Measurements from ENCODE around the gene TDRKH.

TDRKH gene

GRCh38 chr1:151822404-151822803 is 32.1 kb upstream of the TDRKH start:
- no peak for FAIRE-seq

- no peak for FAIRE-seq
Measured at GRCh38 chr1:151820940-151821339, 30.6 kb upstream of the TDRKH start.

- no peak for FAIRE-seq
Measured at GRCh38 chr1:151819976-151820623, 29.8 kb upstream of the TDRKH start.

DNA sequence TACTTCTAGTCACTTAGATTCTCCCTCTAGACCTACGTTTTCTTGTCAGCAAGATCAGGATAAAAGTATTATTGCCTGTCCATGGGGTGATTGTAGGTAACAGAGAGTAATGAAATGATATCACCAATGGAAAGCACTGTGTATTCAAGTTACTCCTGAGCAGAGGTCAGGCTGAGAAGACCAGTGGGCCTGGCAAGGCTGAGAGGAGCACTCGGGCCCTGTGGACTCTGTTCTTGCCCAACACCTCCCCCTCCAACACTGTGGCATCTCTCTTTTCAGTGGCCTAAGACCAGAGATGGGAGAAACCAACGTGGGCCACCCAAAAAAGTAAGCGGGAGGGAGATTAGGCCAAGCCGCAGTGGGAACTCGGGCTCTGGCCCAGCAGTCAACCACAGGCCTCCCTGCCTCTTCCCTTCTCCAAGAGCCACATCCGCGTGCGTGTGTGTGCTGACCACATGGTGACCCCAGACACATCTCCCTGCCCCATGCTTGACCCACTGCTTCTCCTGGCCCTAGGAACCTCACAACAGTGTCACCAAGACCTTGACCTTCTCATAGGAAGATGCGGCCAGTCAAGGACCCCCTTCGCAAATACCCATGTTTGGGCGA is 29.0 kb upstream of the TDRKH start:
- no peak for FAIRE-seq

GRCh38 chr1:151817353-151817730 is 27.0 kb upstream of the TDRKH start:
- no peak for FAIRE-seq

GRCh38 chr1:151816548-151817352 is 26.4 kb upstream of the TDRKH start:
- FAIRE-seq = no peak

DNA sequence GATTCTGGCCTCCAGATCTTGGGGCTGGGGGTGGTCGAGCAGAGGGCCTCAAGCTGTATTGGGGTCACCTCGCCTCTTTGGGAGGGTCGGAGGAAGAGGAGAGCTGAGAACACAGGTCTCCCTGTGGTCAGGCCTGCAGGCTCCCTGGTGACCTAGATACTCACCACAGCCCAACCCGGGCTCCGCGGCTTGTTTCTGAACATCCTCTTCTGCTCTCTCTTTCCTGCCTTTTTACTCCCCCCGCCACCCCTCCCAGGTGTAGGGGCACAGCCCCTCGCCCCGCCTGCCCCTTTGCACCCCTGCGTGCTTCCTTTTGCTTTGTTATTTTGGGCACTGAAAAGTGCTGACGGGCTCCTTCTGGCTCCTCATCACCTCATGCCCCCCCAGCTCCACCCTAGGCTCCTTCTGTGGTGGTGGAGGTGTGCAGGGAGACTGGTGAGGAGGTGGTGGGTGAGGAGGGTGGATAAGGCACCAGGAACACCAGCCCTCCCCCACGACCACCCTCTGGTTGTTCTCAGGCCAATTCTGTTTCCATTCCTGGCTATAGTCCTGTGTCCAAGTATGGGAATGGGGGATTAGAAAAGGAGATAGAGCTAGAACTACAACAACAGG is 25.5 kb upstream of the TDRKH start:
- FAIRE-seq = no peak

DNA sequence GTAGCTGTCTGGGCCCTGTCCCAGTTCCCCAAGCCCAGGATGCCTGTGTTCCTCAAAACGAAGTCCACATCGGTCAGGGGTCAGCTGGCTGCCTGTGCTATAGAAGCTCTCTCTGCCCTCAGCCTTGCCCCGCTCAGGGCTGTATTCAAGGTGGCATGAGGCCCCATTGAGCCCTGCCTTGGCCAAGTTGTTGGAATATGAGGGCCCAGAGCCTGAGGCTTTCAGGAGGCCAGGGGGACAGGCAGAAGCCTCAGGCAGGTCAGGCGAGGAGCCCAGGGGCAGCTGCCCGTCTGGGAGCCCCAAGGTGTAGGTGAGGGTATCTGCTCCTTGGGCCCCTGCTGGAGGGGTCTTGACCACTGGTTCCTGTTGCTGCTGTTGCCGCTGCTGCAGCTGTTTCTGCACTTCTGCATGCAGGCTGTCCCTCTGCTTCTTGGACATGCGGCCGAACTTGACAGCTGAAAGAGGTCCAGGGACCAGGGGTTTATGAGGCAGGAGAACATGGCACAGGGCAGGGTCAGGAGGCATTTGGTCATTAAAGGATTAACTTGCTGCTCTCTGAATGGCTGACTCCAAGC is 24.8 kb upstream of the TDRKH start:
- FAIRE-seq = no peak

DNA sequence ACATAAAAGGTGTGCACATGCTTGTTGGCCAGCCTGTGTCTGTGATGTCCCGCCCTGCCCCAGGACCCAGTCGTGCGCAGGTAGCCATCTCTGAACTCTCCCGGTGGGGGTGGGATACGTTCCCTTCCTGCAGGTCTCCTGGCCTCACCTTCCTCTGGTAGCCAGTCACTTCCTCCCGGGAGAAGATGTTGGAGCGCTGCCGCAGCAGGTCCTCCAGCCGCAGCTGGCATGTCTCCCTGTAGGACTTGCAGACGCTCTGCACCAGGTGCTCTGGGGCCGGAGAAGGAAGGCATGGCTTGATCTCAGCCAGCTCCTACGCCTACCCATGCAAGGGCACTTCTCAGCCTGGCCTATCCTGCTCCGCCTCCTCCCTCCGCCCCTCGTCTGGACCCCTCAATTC is 24.1 kb upstream of the TDRKH start:
- FAIRE-seq = no peak

GRCh38 chr1:151813271-151813977 is 23.1 kb upstream of the TDRKH start:
- FAIRE-seq = no peak

GRCh38 chr1:151811181-151811580 is 20.9 kb upstream of the TDRKH start:
- FAIRE-seq = no peak

DNA sequence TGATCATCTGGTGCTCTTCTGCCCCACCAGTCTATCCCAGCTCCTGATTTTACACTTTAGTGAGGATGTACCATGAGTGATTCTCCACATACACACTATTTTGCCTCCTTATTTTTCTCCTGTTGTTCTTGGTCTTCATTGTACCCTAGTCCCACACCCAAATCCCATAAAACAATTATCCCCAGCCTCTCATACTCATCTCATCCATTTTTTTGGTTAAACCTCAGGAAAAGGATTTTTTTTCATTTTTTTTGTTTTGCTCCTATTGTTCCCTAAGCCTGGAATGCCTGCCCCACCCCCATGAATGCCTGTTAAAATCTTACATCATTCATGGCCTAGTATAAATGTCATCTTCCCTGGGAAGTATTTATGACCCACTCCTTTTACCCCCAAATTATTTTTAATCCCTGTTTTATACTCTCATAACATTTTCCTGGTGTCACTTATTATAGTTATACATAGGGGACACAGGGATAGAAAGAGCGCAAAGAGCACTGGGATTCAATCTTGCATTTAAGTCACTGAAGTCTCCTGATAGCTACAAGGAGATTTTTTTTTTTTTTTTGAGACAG is 19.8 kb upstream of the TDRKH start:
- no peak for FAIRE-seq

- no peak for FAIRE-seq
Measured at GRCh38 chr1:151809290-151809984, 19.1 kb upstream of the TDRKH start.

DNA sequence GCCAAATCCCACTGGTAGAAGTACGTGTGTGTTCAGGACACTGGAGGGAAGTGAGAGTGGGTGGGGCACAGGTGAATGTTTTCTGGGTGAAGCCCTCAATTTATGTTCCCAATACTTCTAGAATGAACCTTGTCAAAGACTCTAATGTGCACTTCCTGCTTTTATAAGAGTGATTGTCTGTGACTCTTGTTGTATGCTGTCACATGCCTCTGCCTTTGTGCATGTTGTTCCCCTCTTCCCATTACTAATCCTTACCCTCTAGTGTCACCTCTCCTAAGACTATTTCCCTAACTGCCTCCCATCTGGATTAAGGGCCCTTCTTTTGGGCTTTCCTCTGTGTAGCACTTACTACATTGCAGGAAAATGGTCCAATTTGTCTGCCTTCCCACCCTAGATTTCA is 17.5 kb upstream of the TDRKH start:
- FAIRE-seq = no peak

DNA sequence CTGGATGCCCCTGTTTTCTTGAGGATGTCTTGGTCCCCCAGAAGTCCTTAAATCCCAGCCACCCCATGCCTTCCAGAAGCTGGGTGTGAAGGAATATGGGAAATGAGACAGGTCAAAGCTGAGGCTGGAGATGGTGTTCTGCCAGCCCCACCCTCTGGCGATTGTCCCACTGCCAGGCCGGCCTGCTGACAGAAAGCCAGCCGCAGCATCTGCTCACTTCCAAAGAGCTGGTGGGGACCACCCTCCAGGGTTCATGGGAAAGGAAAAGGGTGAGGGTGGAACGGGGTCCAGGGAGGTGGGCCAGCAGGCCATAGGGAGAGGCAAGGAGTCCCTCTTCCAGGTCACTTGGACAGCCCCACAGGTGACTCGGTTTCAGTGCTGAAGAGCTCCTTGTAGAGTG is 16.8 kb upstream of the TDRKH start:
- FAIRE-seq = no peak

- no peak for FAIRE-seq
Measured at GRCh38 chr1:151806170-151806569, 15.9 kb upstream of the TDRKH start.

- no peak for FAIRE-seq
Measured at GRCh38 chr1:151805066-151805820, 14.9 kb upstream of the TDRKH start, which contains the start of gene LINGO4. LINGO4 (minus strand) TSS chr1:151805419; CDS start chr1:151802704, 2,715 bp downstream.

- no peak for FAIRE-seq
Measured at GRCh38 chr1:151803915-151804314, 13.6 kb upstream of the TDRKH start.

- FAIRE-seq = no peak
Measured at GRCh38 chr1:151803164-151803563, 12.9 kb upstream of the TDRKH start.

DNA sequence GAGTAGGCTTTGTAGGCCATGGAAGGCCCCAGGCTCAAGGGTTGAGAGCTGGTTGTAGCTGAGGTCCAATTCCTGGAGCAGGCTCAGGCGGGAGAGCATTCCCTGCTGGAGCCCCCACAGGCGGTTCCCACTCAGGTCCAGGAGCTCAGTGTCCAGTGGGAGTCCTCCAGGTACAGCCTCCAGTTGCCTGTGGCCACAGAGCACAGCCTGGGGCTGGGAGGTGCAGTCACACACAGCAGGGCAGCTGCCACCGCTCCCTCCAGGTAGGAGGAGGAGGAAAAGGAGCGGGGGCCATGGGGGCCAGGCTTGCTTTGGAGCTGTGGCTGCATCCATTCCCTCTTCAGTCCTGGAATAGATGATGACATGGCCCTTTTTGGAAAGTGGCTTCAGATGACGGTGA is 12.1 kb upstream of the TDRKH start:
- FAIRE-seq = no peak

DNA sequence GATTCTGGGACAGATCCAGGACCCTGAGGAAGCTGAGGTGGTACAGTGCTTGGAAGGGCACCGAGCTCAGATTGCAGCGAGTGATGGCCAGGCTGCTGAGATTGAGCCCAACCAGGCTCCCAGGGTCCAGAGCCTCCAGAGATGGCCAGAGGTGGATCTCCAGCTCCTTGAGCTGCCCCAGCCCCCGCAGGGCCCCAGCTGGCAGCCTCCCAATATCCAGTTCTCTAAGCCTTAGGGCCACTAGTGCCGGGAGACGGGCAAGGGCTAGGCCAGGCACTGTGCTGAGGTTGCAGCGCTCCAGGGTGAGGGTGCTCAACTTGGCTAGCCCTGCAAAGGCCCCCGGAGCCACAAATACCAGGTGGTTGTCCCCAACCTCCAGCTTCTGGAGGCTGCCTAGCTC is 11.5 kb upstream of the TDRKH start:
- no peak for FAIRE-seq
